ENCODE data around the gene SLC6A6.
A peak's percentile ranks its signal among the peaks of the same experiment; 100 is the strongest.
"Not testable (repeated sequence)": the region's sequence is repeated elsewhere in the genome, so short reads cannot be mapped to it uniquely, and the experiment has no call there.

Gene SLC6A6

DNA sequence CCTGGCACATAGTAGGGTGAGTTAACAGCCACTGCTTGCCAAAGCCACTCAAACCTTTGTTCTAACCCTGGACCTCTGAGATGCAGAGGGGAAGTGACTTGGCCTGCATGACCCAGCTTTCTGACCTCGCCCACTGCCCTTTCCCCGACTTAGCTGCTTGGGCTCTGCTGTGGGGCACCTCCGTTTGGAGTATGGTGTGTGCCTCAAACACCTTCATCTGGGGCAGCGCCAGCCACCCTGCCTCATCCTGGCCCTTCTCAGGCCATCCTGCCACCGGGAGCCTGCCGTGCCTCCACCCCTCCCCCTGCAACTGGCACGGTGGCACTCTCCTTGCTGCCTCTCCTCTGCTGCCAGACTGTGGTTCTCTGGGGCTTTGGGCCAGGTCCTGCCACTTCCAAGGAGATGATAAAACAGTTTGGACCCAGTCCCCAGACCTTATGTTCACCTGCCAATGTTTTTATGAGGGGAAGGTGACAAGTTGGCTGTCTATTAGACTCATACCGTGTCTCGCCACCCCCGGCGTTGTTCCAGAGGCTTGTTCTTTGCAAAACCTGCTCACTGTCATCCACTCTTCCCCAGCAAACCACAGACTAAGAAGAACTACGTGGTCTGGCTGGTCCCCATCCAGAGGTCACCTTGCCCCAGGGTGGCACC is 32.2 kb downstream of the SLC6A6 start:
- no peaks in the 10 kb centered on the region for H3K27me3 ChIP-seq (ENCODE audit: control insufficient read depth in 2 of 2, insufficient read depth in 2 of 2, low read length in 2 of 2)
- H3K9me3 ChIP-seq (ENCODE audit: control insufficient read depth in 2 of 2, low read length in 2 of 2) = no peaks in the 10 kb centered on the region
- no peaks in the 10 kb centered on the region for H3K36me3 ChIP-seq (ENCODE audit: control insufficient read depth in 2 of 2, insufficient read depth in 2 of 2, low read length in 2 of 2)
- peak overlapping the region in 1 of 2 donors; percentile 54 for H3K27ac ChIP-seq (ENCODE audit: low read depth in 2 of 2, low read length in 2 of 2)
- no peak overlapping the region for H3K4me3 ChIP-seq (ENCODE audit: low read length in 2 of 2)
- no peak overlapping the region for H3K9ac ChIP-seq (ENCODE audit: low read depth in 1 of 2, low read length in 2 of 2)
- peaks cover 44 to 50% of the 10 kb centered on the region in 2 donors for H3K4me1 ChIP-seq (ENCODE audit: control insufficient read depth in 2 of 2, insufficient read depth in 2 of 2, low read length in 2 of 2)

GRCh38 chr3:14435175-14436014 is 33.0 kb downstream of the SLC6A6 start:
- Histone ChIP-seq H3K9ac (ENCODE audit: low read depth in 1 of 2, low read length in 2 of 2) (no peak overlapping the region), H3K27me3 (ENCODE audit: control insufficient read depth in 2 of 2, insufficient read depth in 2 of 2, low read length in 2 of 2) (peaks cover 0 to 2% of the 10 kb centered on the region in 2 donors), H3K4me3 (ENCODE audit: low read length in 2 of 2) (no peak overlapping the region), H3K9me3 (ENCODE audit: control insufficient read depth in 2 of 2, low read length in 2 of 2) (no peaks in the 10 kb centered on the region), H3K36me3 (ENCODE audit: control insufficient read depth in 2 of 2, insufficient read depth in 2 of 2, low read length in 2 of 2) (no peaks in the 10 kb centered on the region), H3K27ac (ENCODE audit: low read depth in 2 of 2, low read length in 2 of 2) (peak overlapping the region in 1 of 2 donors; percentile 54), H3K4me1 (ENCODE audit: control insufficient read depth in 2 of 2, insufficient read depth in 2 of 2, low read length in 2 of 2) (peaks cover 47 to 51% of the 10 kb centered on the region in 2 donors)

GRCh38 chr3:14436954-14437281 is 34.5 kb downstream of the SLC6A6 start:
- H3K4me1 ChIP-seq (ENCODE audit: control insufficient read depth in 2 of 2, insufficient read depth in 2 of 2, low read length in 2 of 2) = peaks cover 37 to 38% of the 10 kb centered on the region in 2 donors
- H3K4me3 ChIP-seq (ENCODE audit: low read length in 2 of 2) = no peak overlapping the region
- no peak overlapping the region for H3K9ac ChIP-seq (ENCODE audit: low read depth in 1 of 2, low read length in 2 of 2)
- H3K9me3 ChIP-seq (ENCODE audit: control insufficient read depth in 2 of 2, low read length in 2 of 2) = no peaks in the 10 kb centered on the region
- peaks cover 0 to 2% of the 10 kb centered on the region in 2 donors for H3K27me3 ChIP-seq (ENCODE audit: control insufficient read depth in 2 of 2, insufficient read depth in 2 of 2, low read length in 2 of 2)
- H3K36me3 ChIP-seq (ENCODE audit: control insufficient read depth in 2 of 2, insufficient read depth in 2 of 2, low read length in 2 of 2) = no peaks in the 10 kb centered on the region
- H3K27ac ChIP-seq (ENCODE audit: low read depth in 2 of 2, low read length in 2 of 2) = no peak overlapping the region

- H3K9me3 ChIP-seq (ENCODE audit: control insufficient read depth in 2 of 2, low read length in 2 of 2); H3K27ac ChIP-seq (ENCODE audit: low read depth in 2 of 2, low read length in 2 of 2); H3K9ac ChIP-seq (ENCODE audit: low read depth in 1 of 2, low read length in 2 of 2); H3K4me3 ChIP-seq (ENCODE audit: low read length in 2 of 2); H3K36me3 ChIP-seq (ENCODE audit: control insufficient read depth in 2 of 2, insufficient read depth in 2 of 2, low read length in 2 of 2); H3K27me3 ChIP-seq (ENCODE audit: control insufficient read depth in 2 of 2, insufficient read depth in 2 of 2, low read length in 2 of 2): not testable (repeated sequence)
- H3K4me1 ChIP-seq (ENCODE audit: control insufficient read depth in 2 of 2, insufficient read depth in 2 of 2, low read length in 2 of 2) = peaks cover 30 to 31% of the 10 kb centered on the region in 2 donors
These were observed 35.3 kb downstream of the SLC6A6 start for GRCh38 chr3:14437705-14438104.

DNA sequence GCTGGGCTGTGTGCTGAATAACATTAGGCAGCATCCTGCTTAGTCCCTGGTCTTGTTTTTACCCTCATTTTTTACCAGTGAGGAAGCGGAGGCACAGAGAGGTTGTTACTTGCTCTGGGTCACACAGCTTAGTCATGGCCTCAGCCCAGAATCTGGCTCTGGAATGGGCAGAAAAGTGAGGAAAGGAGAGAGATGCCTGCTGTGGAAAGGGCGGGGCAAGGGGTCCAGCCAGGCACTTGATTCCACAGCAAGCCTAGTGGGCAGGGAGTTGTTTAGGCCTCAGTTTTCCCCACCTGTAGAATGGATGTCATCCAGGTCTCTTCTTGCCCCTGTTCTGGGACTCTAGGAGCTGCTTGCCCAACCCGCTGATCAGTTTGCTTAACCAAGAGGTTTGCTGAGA is 35.9 kb downstream of the SLC6A6 start:
- Histone ChIP-seq H3K4me3 (ENCODE audit: low read length in 2 of 2) (no peak overlapping the region), H3K27me3 (ENCODE audit: control insufficient read depth in 2 of 2, insufficient read depth in 2 of 2, low read length in 2 of 2) (peaks cover 0 to 2% of the 10 kb centered on the region in 2 donors), H3K4me1 (ENCODE audit: control insufficient read depth in 2 of 2, insufficient read depth in 2 of 2, low read length in 2 of 2) (peaks cover 25 to 26% of the 10 kb centered on the region in 2 donors), H3K9me3 (ENCODE audit: control insufficient read depth in 2 of 2, low read length in 2 of 2) (no peaks in the 10 kb centered on the region), H3K36me3 (ENCODE audit: control insufficient read depth in 2 of 2, insufficient read depth in 2 of 2, low read length in 2 of 2) (no peaks in the 10 kb centered on the region), H3K9ac (ENCODE audit: low read depth in 1 of 2, low read length in 2 of 2) (no peak overlapping the region), H3K27ac (ENCODE audit: low read depth in 2 of 2, low read length in 2 of 2) (no peak overlapping the region)

DNA sequence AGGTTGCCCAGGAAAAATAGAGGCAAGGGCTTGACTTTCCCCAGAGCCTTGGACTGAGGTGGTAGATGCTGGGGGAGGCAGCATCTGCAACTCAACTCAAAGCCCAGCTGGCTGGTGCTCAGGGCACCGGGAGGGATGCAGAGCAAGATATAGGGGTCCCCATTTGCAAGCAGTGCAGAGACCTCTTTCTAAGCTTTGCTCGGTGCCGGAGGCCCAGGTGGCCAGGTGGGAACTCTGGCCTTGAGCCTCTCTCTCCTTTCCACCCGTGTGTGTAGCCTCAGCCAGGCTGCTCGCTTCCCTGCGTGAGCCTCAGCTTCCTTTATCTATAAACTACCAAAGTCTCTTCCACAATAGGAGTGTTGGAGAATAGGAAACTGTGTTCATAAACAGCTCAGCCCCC is 36.5 kb downstream of the SLC6A6 start:
- Histone ChIP-seq H3K9me3 (ENCODE audit: control insufficient read depth in 2 of 2, low read length in 2 of 2) (no peaks in the 10 kb centered on the region), H3K4me1 (ENCODE audit: control insufficient read depth in 2 of 2, insufficient read depth in 2 of 2, low read length in 2 of 2) (peaks cover 23 to 25% of the 10 kb centered on the region in 2 donors), H3K36me3 (ENCODE audit: control insufficient read depth in 2 of 2, insufficient read depth in 2 of 2, low read length in 2 of 2) (no peaks in the 10 kb centered on the region), H3K27ac (ENCODE audit: low read depth in 2 of 2, low read length in 2 of 2) (no peak overlapping the region), H3K9ac (ENCODE audit: low read depth in 1 of 2, low read length in 2 of 2) (no peak overlapping the region), H3K27me3 (ENCODE audit: control insufficient read depth in 2 of 2, insufficient read depth in 2 of 2, low read length in 2 of 2) (peaks cover 0 to 2% of the 10 kb centered on the region in 2 donors), H3K4me3 (ENCODE audit: low read length in 2 of 2) (no peak overlapping the region)

- Histone ChIP-seq H3K9ac (ENCODE audit: low read depth in 1 of 2, low read length in 2 of 2) (no peak overlapping the region), H3K27me3 (ENCODE audit: control insufficient read depth in 2 of 2, insufficient read depth in 2 of 2, low read length in 2 of 2) (peaks cover 0 to 2% of the 10 kb centered on the region in 2 donors), H3K36me3 (ENCODE audit: control insufficient read depth in 2 of 2, insufficient read depth in 2 of 2, low read length in 2 of 2) (peaks cover 0 to 5% of the 10 kb centered on the region in 2 donors), H3K9me3 (ENCODE audit: control insufficient read depth in 2 of 2, low read length in 2 of 2) (no peaks in the 10 kb centered on the region), H3K27ac (ENCODE audit: low read depth in 2 of 2, low read length in 2 of 2) (no peak overlapping the region), H3K4me3 (ENCODE audit: low read length in 2 of 2) (no peak overlapping the region), H3K4me1 (ENCODE audit: control insufficient read depth in 2 of 2, insufficient read depth in 2 of 2, low read length in 2 of 2) (peaks cover 16 to 22% of the 10 kb centered on the region in 2 donors)
These were observed 37.2 kb downstream of the SLC6A6 start for GRCh38 chr3:14439501-14440167.

DNA sequence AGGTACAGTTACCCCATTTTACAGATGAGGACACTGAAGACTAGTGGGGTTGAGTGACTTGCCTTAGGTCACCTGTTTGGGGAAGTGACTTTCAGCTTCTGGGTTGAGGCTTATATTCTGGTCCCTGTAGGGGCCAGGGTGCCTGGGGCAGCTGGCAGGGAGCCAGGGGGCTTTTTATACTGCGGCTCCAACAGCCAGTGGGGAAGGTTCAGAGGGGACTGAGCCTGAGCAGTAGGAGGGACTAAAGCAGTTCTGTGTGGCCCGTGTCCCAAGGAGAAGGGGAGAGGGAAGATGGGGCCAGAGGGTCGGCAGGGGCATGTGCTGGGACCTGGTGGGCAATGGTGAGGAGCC is 37.7 kb downstream of the SLC6A6 start:
- Histone ChIP-seq H3K4me3 (ENCODE audit: low read length in 2 of 2) (no peak overlapping the region), H3K9me3 (ENCODE audit: control insufficient read depth in 2 of 2, low read length in 2 of 2) (no peaks in the 10 kb centered on the region), H3K27me3 (ENCODE audit: control insufficient read depth in 2 of 2, insufficient read depth in 2 of 2, low read length in 2 of 2) (peaks cover 0 to 2% of the 10 kb centered on the region in 2 donors), H3K4me1 (ENCODE audit: control insufficient read depth in 2 of 2, insufficient read depth in 2 of 2, low read length in 2 of 2) (peaks cover 11 to 18% of the 10 kb centered on the region in 2 donors), H3K27ac (ENCODE audit: low read depth in 2 of 2, low read length in 2 of 2) (no peak overlapping the region), H3K9ac (ENCODE audit: low read depth in 1 of 2, low read length in 2 of 2) (no peak overlapping the region), H3K36me3 (ENCODE audit: control insufficient read depth in 2 of 2, insufficient read depth in 2 of 2, low read length in 2 of 2) (peaks cover 0 to 5% of the 10 kb centered on the region in 2 donors)

DNA sequence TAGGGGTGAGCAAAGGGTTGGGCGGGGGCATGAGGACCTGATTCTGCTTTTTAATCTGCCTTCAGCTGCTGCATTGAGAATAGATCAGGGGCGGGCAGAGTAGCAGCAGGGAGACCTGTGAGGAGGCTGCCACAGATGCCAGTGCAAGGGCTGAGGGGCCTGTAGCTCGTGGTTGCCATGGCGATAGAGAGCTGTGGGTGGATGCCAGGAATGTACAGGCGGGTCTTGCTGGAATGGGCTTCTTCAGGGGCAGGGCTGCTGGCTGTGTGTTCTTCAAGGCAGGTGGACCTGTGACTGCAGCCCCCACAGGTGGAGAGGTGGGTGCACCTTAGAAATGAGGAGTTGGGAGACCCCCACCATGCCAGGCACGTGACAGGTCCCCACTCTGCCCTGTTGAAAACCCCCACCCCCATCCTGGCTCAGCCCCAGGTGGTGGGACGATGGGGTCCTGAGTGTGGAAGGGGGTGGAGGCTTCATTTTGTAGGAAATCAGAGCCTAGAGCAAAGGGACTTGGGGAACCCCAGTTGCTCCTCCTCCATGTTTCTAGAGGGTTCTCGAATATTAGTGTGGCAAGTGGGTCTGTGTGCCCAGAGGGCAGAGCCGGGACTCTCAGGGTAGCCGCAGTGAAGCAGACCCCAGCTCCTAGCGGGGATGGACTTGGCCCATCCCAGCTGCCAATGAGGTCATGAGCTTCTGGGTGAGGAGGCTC is 38.3 kb downstream of the SLC6A6 start:
- Histone ChIP-seq H3K9ac (ENCODE audit: low read depth in 1 of 2, low read length in 2 of 2) (no peak overlapping the region), H3K27me3 (ENCODE audit: control insufficient read depth in 2 of 2, insufficient read depth in 2 of 2, low read length in 2 of 2) (peaks cover 0 to 2% of the 10 kb centered on the region in 2 donors), H3K36me3 (ENCODE audit: control insufficient read depth in 2 of 2, insufficient read depth in 2 of 2, low read length in 2 of 2) (peaks cover 0 to 9% of the 10 kb centered on the region in 2 donors), H3K4me1 (ENCODE audit: control insufficient read depth in 2 of 2, insufficient read depth in 2 of 2, low read length in 2 of 2) (peaks cover 10 to 18% of the 10 kb centered on the region in 2 donors), H3K4me3 (ENCODE audit: low read length in 2 of 2) (no peak overlapping the region), H3K9me3 (ENCODE audit: control insufficient read depth in 2 of 2, low read length in 2 of 2) (no peaks in the 10 kb centered on the region), H3K27ac (ENCODE audit: low read depth in 2 of 2, low read length in 2 of 2) (no peak overlapping the region)
